ENCODE measurements around the gene ARID1B.

GRCh38 chr6:156790711-156791319, 13.6 kb downstream of the ARID1B start:
- TF ChIP-seq EZH2phosphoT487 (IDR thresholded peaks at IDR 0.05; ENCODE audit: low read depth, severe bottlenecking, unreplicated experiment) (no peak), CTCF (IDR thresholded peaks at IDR 0.05; ENCODE audit: poor library complexity) (no peak)
